NCI-H128 (cell line): Measurements from ENCODE around the gene CASP7.
"Not testable (repeated sequence)": the region's sequence is repeated elsewhere in the genome, so short reads cannot be mapped to it uniquely, and the experiment has no call there.

ENCODE experiments used
- DNase-seq: peaks from one replicate; lab custom pipeline; 2025; ENCODE audit not compliant: unreplicated experiment; lab: John Stamatoyannopoulos, UW

The CASP7 gene

GRCh38 chr10:113752553-113752952 lies 72.8 kb downstream of the CASP7 start:
- no peak for DNase-seq

GRCh38 chr10:113753020-113753692 lies 73.4 kb downstream of the CASP7 start:
- no peak for DNase-seq

- DNase-seq: no peak
These were observed 74.4 kb downstream of the CASP7 start for GRCh38 chr10:113754125-113754524.

GRCh38 chr10:113754768-113755167 lies 75.1 kb downstream of the CASP7 start:
- no peak for DNase-seq

GRCh38 chr10:113756940-113757543 lies 77.3 kb downstream of the CASP7 start:
- DNase-seq: no peak

- DNase-seq: no peak
These were observed 82.4 kb downstream of the CASP7 start for GRCh38 chr10:113762083-113762482.

- no peak for DNase-seq
These were observed 84.9 kb downstream of the CASP7 start for GRCh38 chr10:113764582-113764981.

GRCh38 chr10:113765910-113766309 lies 86.2 kb downstream of the CASP7 start:
- DNase-seq: no peak

- no peak for DNase-seq
These were observed 87.5 kb downstream of the CASP7 start for GRCh38 chr10:113767222-113767621.

- DNase-seq: no peak
These were observed 90.6 kb downstream of the CASP7 start for GRCh38 chr10:113770346-113770745.

- not testable (repeated sequence) for DNase-seq
These were observed 91.4 kb downstream of the CASP7 start for GRCh38 chr10:113771131-113771530.

GRCh38 chr10:113775686-113776294 lies 96.1 kb downstream of the CASP7 start:
- DNase-seq: no peak

- DNase-seq: no peak
These were observed 96.8 kb downstream of the CASP7 start for GRCh38 chr10:113776553-113776952.
